GM18526 (cell line): ENCODE results near the gene COL4A6.

Experiments
- POLR2A ChIP-seq: IDR thresholded peaks from 3 replicates; pipeline ENCODE4 v1.6.1; 2011; ENCODE audit not compliant: insufficient read length; ENCODE audit errors: extremely low read depth

COL4A6 gene

GRCh38 chrX:108359806-108360602 is 78.2 kb downstream of the COL4A6 start:
- no peak for TF ChIP-seq POLR2A

GRCh38 chrX:108353452-108353851 is 84.8 kb downstream of the COL4A6 start:
- TF ChIP-seq POLR2A = no peak

GRCh38 chrX:108349210-108349609 is 89.0 kb downstream of the COL4A6 start:
- TF ChIP-seq POLR2A = no peak

DNA sequence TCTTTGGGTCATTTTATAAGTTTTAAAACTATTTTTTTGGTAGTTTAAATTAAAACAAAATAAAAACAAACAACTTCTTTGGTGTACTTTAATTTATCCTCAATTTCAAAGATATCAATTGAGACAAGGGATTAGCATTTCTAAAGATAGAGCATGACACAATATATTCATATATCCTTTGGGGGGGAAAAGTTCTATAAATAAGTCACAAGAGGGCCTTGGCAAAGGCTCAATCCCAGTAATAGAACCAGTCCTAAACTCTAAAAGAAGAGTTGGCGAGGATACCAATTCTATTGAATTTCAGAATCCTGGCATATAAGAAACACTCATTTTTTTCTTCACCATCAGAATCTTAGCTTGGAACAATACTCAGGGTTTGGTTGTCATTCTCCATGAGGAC is 89.7 kb downstream of the COL4A6 start:
- TF ChIP-seq POLR2A = no peak

DNA sequence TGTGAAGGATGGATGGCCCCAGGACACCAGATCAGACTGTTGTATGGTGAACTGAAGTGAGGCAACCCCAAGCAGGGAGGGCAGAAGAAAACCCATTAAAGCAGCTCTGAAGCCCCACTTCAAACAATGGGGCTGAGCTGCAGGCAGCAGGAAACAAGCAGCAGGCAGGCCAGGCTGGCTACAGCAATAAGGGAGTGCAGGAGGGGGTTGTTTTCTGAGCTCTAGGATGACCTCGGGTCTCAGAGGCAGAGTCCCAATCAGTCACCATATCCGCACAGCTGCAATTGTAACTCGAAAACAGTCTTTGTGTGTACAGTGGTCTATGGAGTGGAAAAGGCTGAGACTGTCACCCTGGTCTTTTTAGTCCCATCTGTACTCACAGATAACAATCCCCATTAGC is 90.4 kb downstream of the COL4A6 start:
- TF ChIP-seq POLR2A = no peak

- no peak for TF ChIP-seq POLR2A
These were observed 94.0 kb downstream of the COL4A6 start for GRCh38 chrX:108344216-108344615.

DNA sequence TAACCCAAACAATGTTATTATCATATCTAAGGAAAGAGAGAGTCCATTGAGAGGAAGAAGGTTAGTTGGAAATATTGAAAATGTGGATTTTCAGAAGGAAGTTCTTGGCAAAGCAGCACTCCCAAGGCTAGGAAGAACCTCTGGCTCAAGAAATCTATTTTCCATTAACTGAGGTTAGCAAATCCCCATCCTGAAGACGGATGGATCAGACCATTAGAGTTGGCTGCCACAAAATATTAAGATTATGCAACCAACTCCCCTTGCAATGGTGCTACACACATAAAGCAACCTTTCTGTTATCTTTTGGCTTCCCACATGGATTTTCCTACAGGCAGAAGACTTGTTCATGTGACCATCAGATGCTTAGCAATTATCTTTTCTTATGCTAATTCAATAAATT is 96.3 kb downstream of the COL4A6 start:
- no peak for TF ChIP-seq POLR2A

- TF ChIP-seq POLR2A = no peak
These were observed 105.9 kb downstream of the COL4A6 start for GRCh38 chrX:108332281-108332680.

- TF ChIP-seq POLR2A = no peak
These were observed 106.9 kb downstream of the COL4A6 start for GRCh38 chrX:108331126-108331909.

DNA sequence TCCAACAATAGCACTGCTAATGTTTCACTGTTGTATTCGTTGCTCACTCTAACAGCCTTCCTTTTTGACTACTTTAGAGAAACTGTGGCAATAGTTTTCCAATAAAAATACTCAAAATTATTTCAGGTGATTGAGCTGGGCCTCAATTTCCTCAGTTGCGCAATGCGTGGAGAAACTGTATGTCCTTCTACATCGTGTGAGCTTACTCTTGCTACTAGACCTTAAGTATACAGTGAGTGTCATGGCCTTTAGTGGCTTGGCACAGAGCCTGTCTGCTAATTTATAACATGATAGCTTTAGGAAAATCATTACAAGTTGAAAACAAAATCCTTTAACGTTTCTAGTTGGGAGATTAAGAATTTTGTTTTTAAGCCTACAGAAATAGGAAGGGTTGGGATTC is 114.5 kb downstream of the COL4A6 start:
- no peak for TF ChIP-seq POLR2A

- TF ChIP-seq POLR2A = no peak
These were observed 116.0 kb downstream of the COL4A6 start for GRCh38 chrX:108322234-108322633.

- no peak for TF ChIP-seq POLR2A
These were observed 121.8 kb downstream of the COL4A6 start for GRCh38 chrX:108316456-108316855.

DNA sequence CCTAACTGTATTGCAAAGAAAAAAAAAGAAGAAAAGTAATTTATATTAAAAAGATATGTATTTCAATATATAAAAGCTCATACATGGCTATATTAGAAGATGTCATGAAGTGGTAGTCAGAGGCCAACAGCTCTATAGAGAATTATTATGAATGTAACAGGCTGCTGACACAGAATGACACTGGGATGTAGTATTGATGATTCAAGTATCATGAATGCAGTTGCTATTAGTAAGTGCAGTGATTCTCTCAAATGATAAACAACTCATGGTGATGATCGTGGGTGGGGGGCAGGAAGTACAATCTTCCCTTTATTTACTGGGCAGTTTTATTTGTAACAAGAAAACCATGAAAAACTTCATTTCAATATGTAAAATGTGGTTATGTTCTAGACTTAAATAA is 124.6 kb downstream of the COL4A6 start:
- no peak for TF ChIP-seq POLR2A

DNA sequence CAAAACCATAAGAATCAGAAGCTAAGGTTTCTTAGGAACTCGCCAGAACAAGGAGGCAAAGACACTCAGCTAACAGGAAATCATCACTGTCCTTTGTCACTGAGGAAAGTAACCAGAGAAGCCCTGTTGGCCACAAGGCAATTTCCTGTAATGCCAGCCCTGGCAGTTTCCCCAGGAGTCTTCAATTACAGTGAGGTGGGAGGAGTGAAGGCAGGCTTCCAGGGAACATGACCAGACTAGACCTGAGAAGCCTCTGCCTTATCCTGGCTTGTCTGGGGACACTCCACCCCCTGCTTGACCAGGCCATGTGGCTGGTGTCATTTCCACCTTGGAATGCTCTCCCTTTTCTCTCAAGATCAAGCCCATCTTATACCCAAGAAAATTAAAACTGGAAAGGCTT is 125.3 kb downstream of the COL4A6 start:
- TF ChIP-seq POLR2A = no peak

- TF ChIP-seq POLR2A = no peak
These were observed 126.2 kb downstream of the COL4A6 start for GRCh38 chrX:108312011-108312410.

DNA sequence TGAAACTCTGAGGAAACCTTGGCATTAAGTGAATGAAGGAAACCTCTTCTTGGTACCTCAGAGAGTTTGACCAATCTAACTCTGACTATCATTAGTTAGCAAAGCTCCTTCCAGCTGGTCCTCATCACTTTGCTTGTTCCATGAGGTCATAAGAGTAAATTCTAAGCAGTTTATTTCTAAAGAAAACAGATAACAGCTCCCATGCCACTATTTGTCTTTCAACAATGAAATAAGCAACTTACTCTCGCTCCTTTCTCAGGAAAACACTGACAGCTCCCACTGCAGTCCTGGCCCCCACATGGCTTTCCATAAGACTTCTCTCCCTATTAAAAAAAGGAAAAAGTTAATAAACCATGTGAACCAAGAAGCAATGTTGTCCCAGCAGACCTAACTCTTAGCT is 127.7 kb downstream of the COL4A6 start:
- TF ChIP-seq POLR2A = no peak
